K562 (cell line): ENCODE data around the gene SOAT2. TPM values are rescaled to one million over a fixed set of nuclear protein-coding genes. Genes with fewer than 3 reads are reported as not detected.
A peak's percentile ranks its signal among the peaks of the same experiment; 100 is the strongest.

Experiments used
- ADNP ChIP-seq: fragments of 200-800 bp; sonication (Bioruptor generic); IDR thresholded peaks from 2 replicates; pipeline ENCODE4 v1.6.1; 2016; ENCODE audit warnings: missing genetic modification characterization, missing compliant biosample characterization
- ATF1 ChIP-seq, 2 experiments: fragments of 450-650 bp in 1 of 2; IDR thresholded peaks; 2 replicates each; pipeline ENCODE4 v1.6.1; 2016; ENCODE audit warnings: missing compliant biosample characterization in 1 of 2, missing genetic modification characterization in 1 of 2
- CCNT2 ChIP-seq: IDR thresholded peaks from 2 replicates; pipeline ENCODE4 v1.6.1; 2011; ENCODE audit warnings: borderline replicate concordance, low read depth, mild to moderate bottlenecking, moderate library complexity, mixed read lengths, low read length; ENCODE audit not compliant: insufficient read length; ENCODE audit errors: extremely low read depth
- ETS2 ChIP-seq: IDR thresholded peaks from 2 replicates; pipeline ENCODE4 v1.6.1; 2016; ENCODE audit warnings: borderline replicate concordance, missing genetic modification characterization, mild to moderate bottlenecking, moderate library complexity, missing compliant biosample characterization; ENCODE audit not compliant: poor library complexity, severe bottlenecking
- FOS ChIP-seq: IDR thresholded peaks from 3 replicates; pipeline ENCODE4 v1.6.1; 2011; ENCODE audit not compliant: insufficient read length; ENCODE audit errors: extremely low read depth
- KLF1 ChIP-seq: fragments of 450-650 bp; IDR thresholded peaks from 2 replicates; pipeline ENCODE4 v1.6.1; 2016; ENCODE audit warnings: missing genetic modification characterization, missing compliant biosample characterization
- NR4A1 ChIP-seq, 2 experiments: fragments of 250-450 bp in 1 of 2; fragments of 450-650 bp in 1 of 2; sonication (Bioruptor Pico) in 1 of 2; IDR thresholded peaks; 2 replicates each; pipeline versions ENCODE4 v1.4.0 to v1.6.1; 2016 to 2020; ENCODE audit warnings: mild to moderate bottlenecking in 2 of 2, missing compliant biosample characterization in 1 of 2, missing genetic modification characterization in 1 of 2, moderate library complexity in 1 of 2
- PCBP1 ChIP-seq: fragments of 200-400 bp; formaldehyde crosslinking; IDR thresholded peaks from 2 replicates; pipeline ENCODE4 v1.6.1; 2018; ENCODE audit warnings: mild to moderate bottlenecking, low read depth, low read length; ENCODE audit not compliant: poor library complexity, severe bottlenecking
- PHF20 ChIP-seq: fragments of 450-650 bp; IDR thresholded peaks from 2 replicates; pipeline ENCODE4 v1.6.1; 2018; ENCODE audit not compliant: partially characterized antibody
- SIN3B ChIP-seq: fragments of 450-650 bp; IDR thresholded peaks from 2 replicates; pipeline ENCODE4 v1.6.1; 2017; ENCODE audit warnings: low read depth, mild to moderate bottlenecking, moderate library complexity
- SMAD4 ChIP-seq: fragments of 250-450 bp; sonication (Bioruptor Pico); conservative IDR thresholded peaks from 2 replicates; pipeline ENCODE4 v1.8.0; 2021; ENCODE audit warnings: inconsistent platforms, mild to moderate bottlenecking, moderate library complexity
- SNRNP70 ChIP-seq: fragments of 200-400 bp; formaldehyde crosslinking; optimal IDR thresholded peaks from 2 replicates; pipeline ENCODE3; 2017; ENCODE audit warnings: low read depth, low read length
- SUPT5H ChIP-seq: fragments of 450-650 bp; IDR thresholded peaks from 2 replicates; pipeline ENCODE4 v1.6.1; 2016
- ZEB2 ChIP-seq: fragments of 450-650 bp; IDR thresholded peaks from 2 replicates; pipeline ENCODE4 v1.6.1; 2016
- ZFP1 ChIP-seq: fragments of 450-650 bp; formaldehyde crosslinking; IDR thresholded peaks from 2 replicates; pipeline ENCODE4 v1.4.0; 2020; ENCODE audit warnings: mild to moderate bottlenecking, mixed read lengths
- ZZZ3 ChIP-seq: fragments of 450-650 bp; IDR thresholded peaks from 2 replicates; pipeline ENCODE4 v1.6.1; 2016; ENCODE audit warnings: antibody characterized with exemption, mild to moderate bottlenecking, moderate library complexity
- polyA plus RNA-seq, 8 experiments: library from polyadenylated mRNA; depleted of rRNA in 4 of 8; stranded (reverse) in 5 of 8; unstranded in 3 of 8; fragments of >200 nt; fragmentation: Nextera tagmentation in 2 of 8; fragmentation: Illumina TruSeq in 1 of 8; extraction: Ambion mirVana in 2 of 8; extraction: Trizol in 1 of 8; gene quantifications; 2 replicates each; pipeline versions ENCODE4 v1.2.1 to v1.2.3, GENCODE V29; 2011 to 2014; ENCODE audit warnings: inconsistent platforms in 1 of 8, missing spikeins in 1 of 8
- total RNA-seq, 7 experiments: library from RNA; depleted of rRNA in 6 of 7; stranded (reverse); fragments of >200 nt in 6 of 7; fragmentation: Illumina TruSeq in 2 of 7; extraction: Trizol in 2 of 7; gene quantifications; 2 replicates each; pipeline versions ENCODE4 v1.2.1 to v1.2.3, GENCODE V29; 2011 to 2021; ENCODE audit warnings: low replicate concordance in 1 of 7
- TF ChIP-seq, protein P1 (sequence below): fragments of 450-650 bp; formaldehyde crosslinking; IDR thresholded peaks from 2 replicates; pipeline ENCODE4 v1.4.0; 2022; ENCODE audit warnings: missing genetic modification characterization
- TF ChIP-seq, protein P2 (sequence below): fragments of 450-650 bp; formaldehyde crosslinking; IDR thresholded peaks from 2 replicates; pipeline ENCODE4 v1.4.0; 2022; ENCODE audit warnings: missing genetic modification characterization
- TF ChIP-seq, protein P3 (sequence below): conservative IDR thresholded peaks from 2 replicates; pipeline ENCODE4 v1.6.1; 2011; ENCODE audit warnings: low read depth, mild to moderate bottlenecking, low read length; ENCODE audit not compliant: control insufficient read depth
- TF ChIP-seq, protein P4 (sequence below): IDR thresholded peaks from 3 replicates; pipeline ENCODE4 v1.6.1; 2011; ENCODE audit warnings: borderline replicate concordance, mild to moderate bottlenecking, moderate library complexity; ENCODE audit not compliant: insufficient read length; ENCODE audit errors: extremely low read depth

The SOAT2 gene
- total and polyA plus RNA-seq, 9 of the 15 experiments (the other 6 are each of a cell fraction or from before 2014, with no cell fraction given): 0.04 TPM; not detected in 8

DNA sequence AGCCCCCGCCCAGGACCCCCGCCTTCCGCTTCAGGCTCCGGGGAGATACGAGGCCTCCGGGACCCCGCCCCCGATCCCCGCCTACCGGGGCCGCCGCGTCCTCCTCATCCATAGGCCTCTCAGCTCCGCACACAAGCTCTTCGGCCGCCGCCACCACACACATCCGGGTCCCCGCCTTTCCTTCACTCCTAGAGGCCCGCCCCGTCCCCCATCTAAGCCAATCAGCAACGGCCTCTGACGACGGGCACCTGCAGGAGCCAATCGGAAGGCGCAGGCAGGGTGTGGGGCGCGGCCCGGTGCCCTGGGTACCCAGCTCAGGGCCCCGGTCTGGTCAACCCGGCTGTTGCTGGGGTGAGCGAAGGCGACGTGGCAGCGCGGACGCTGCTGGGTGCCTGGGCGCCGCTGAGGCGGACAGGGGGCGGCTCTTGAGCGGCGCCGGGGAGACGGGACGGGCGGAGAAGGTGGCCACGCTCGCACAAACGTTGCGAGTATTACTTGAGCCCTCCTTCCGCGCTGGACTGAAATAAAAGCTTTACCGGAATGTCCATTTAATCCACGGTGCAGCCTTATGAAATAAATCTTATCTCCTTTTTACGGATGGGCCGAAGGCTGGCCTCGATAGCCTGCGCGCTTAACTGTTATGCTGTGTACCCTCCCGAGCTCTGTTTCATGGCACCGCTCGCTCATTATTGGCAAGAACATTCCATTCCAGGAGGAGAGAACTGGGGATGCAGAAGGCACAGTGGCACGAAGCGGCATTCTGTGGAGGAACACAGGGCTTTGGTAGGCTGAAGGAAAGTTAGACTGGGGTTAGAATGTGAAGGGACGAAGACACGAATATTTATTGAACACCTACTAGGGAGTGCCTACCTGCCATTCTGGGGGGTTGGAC, 23.8 kb upstream of the SOAT2 start, which contains the start of gene SPRYD3 (continued):
- peak; percentile 62 for TF ChIP-seq CCNT2
- no peak for TF ChIP-seq SNRNP70
- TF ChIP-seq NR4A1 (CRISPR knock-in tag; IDR thresholded peaks at IDR 0.05): 0 out of 2 replicates have a peak, but pooled peaks have one; percentile 25
- TF ChIP-seq NR4A1 (tag; IDR thresholded peaks at IDR 0.05): no peak
- no peak for TF ChIP-seq ETS2 (tag)
- TF ChIP-seq SIN3B: no peak
- TF ChIP-seq ZEB2: no peak
- TF ChIP-seq, protein P1, sequence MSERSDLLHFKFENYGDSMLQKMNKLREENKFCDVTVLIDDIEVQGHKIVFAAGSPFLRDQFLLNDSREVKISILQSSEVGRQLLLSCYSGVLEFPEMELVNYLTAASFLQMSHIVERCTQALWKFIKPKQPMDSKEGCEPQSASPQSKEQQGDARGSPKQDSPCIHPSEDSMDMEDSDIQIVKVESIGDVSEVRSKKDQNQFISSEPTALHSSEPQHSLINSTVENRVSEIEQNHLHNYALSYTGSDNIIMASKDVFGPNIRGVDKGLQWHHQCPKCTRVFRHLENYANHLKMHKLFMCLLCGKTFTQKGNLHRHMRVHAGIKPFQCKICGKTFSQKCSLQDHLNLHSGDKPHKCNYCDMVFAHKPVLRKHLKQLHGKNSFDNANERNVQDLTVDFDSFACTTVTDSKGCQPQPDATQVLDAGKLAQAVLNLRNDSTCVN (CRISPR knock-in tag): no peak
- no peak for TF ChIP-seq ZZZ3
- no peak for TF ChIP-seq ATF1 (CRISPR knock-in tag; IDR thresholded peaks at IDR 0.05)
- TF ChIP-seq ATF1 (tag; IDR thresholded peaks at IDR 0.05): peak; percentile 73
- TF ChIP-seq, protein P2, sequence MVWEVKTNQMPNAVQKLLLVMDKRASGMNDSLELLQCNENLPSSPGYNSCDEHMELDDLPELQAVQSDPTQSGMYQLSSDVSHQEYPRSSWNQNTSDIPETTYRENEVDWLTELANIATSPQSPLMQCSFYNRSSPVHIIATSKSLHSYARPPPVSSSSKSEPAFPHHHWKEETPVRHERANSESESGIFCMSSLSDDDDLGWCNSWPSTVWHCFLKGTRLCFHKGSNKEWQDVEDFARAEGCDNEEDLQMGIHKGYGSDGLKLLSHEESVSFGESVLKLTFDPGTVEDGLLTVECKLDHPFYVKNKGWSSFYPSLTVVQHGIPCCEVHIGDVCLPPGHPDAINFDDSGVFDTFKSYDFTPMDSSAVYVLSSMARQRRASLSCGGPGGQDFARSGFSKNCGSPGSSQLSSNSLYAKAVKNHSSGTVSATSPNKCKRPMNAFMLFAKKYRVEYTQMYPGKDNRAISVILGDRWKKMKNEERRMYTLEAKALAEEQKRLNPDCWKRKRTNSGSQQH (CRISPR knock-in tag): 0 out of 2 replicates have a peak, but pooled peaks have one; percentile 9
- no peak for TF ChIP-seq ADNP (tag)
- TF ChIP-seq PHF20: peak; percentile 56
- TF ChIP-seq, protein P3, sequence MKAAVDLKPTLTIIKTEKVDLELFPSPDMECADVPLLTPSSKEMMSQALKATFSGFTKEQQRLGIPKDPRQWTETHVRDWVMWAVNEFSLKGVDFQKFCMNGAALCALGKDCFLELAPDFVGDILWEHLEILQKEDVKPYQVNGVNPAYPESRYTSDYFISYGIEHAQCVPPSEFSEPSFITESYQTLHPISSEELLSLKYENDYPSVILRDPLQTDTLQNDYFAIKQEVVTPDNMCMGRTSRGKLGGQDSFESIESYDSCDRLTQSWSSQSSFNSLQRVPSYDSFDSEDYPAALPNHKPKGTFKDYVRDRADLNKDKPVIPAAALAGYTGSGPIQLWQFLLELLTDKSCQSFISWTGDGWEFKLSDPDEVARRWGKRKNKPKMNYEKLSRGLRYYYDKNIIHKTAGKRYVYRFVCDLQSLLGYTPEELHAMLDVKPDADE: peak; percentile 12; the same call in 1 of the 2 replicates
- peak; percentile 78 for TF ChIP-seq SUPT5H
- peak; percentile 50; the same call in 1 of the 2 replicates for TF ChIP-seq KLF1 (tag)
- TF ChIP-seq FOS: peak; percentile 99
- peak; percentile 49 for TF ChIP-seq SMAD4
- no peak for TF ChIP-seq PCBP1
- TF ChIP-seq ZFP1: 0 out of 2 replicates have a peak, but pooled peaks have one; percentile 10
- TF ChIP-seq, protein P4, sequence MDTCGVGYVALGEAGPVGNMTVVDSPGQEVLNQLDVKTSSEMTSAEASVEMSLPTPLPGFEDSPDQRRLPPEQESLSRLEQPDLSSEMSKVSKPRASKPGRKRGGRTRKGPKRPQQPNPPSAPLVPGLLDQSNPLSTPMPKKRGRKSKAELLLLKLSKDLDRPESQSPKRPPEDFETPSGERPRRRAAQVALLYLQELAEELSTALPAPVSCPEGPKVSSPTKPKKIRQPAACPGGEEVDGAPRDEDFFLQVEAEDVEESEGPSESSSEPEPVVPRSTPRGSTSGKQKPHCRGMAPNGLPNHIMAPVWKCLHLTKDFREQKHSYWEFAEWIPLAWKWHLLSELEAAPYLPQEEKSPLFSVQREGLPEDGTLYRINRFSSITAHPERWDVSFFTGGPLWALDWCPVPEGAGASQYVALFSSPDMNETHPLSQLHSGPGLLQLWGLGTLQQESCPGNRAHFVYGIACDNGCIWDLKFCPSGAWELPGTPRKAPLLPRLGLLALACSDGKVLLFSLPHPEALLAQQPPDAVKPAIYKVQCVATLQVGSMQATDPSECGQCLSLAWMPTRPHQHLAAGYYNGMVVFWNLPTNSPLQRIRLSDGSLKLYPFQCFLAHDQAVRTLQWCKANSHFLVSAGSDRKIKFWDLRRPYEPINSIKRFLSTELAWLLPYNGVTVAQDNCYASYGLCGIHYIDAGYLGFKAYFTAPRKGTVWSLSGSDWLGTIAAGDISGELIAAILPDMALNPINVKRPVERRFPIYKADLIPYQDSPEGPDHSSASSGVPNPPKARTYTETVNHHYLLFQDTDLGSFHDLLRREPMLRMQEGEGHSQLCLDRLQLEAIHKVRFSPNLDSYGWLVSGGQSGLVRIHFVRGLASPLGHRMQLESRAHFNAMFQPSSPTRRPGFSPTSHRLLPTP: no peak
